UCSD-AML1 (cell line): ENCODE results near the gene RIPK4.

Experiments used
- DNase-seq: peaks from one replicate; lab custom pipeline; 2025; ENCODE audit not compliant: unreplicated experiment; lab: John Stamatoyannopoulos, UW

Gene RIPK4

DNA sequence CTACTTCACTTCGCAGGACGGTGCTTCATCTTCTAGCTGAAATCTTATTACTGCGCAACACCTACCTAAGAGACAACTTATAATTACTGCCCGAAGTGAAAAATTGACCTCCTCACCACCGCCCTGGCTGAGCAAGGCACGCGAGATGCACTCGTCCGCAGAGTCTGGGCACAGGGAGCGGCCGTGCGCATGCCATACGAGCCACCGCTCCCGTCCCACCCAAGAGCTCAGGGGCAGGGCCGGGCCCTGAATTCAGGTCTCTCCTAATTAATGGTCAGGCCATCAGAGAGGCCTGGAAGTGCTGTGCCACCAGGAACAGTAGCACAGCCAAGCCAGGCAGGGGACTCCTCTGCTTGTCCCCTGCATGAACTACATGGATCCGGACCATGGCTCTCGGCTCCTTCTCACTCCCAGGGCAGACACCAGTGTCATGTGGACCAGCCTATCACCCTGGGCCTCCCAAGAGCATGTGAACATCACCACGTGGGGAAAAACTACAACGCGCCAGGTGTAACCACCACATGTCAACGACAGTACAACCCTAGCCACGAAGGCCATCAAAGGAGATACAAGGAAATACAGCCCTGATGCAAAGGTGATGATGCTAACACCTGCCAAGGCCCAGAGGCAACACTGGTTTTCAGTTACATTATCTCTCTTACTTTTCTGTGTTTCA is 11.5 kb downstream of the RIPK4 start:
- DNase-seq, result no peak

DNA sequence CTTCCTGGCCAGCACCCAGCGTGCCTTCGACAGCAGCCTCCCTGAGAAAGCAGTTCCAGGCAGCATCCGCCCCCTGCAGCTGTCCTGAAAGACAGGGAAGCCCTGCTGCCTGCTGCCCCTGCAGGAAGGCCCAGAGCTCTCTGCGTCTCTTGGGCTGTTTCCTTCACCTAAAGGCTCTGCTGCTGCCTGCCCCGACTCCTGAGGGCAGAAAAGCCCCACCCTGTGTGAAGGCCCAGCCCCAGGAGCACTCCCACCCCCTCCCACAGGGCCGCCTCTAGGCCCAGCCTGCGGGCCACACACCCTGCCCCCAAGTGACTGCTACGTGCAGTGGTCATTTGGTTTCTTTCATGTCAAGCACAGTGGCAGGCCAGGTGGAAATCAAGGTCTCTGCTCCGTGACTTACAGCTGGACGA is 12.4 kb downstream of the RIPK4 start:
- DNase-seq, result no peak

- no peak for DNase-seq
These were observed 13.6 kb downstream of the RIPK4 start for GRCh38 chr21:41753006-41753898.

GRCh38 chr21:41752231-41752681 is 14.6 kb downstream of the RIPK4 start:
- DNase-seq, result no peak

- no peak for DNase-seq
These were observed 15.2 kb downstream of the RIPK4 start for GRCh38 chr21:41751611-41752011.

- no peak for DNase-seq
These were observed 16.2 kb downstream of the RIPK4 start for GRCh38 chr21:41750532-41751151.

DNA sequence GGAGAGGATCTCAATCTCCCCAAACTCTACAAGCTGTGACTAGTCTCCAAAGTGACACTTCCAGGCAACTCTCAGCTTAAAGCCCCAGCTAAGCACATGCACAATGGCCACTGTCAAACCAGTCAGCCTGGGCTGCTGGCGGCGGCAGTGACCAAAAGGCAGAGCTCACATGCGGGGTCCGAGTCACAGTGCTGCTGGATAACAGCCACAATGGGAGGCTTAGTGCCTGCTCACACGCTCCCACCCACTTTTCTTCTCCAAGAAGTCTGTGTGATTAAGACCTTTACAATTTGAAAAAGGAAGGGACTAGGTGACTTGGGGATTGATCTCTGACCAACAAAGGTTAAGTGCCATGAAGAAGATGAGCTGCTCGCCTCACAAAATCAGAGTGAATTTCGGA is 16.8 kb downstream of the RIPK4 start:
- no peak for DNase-seq

DNA sequence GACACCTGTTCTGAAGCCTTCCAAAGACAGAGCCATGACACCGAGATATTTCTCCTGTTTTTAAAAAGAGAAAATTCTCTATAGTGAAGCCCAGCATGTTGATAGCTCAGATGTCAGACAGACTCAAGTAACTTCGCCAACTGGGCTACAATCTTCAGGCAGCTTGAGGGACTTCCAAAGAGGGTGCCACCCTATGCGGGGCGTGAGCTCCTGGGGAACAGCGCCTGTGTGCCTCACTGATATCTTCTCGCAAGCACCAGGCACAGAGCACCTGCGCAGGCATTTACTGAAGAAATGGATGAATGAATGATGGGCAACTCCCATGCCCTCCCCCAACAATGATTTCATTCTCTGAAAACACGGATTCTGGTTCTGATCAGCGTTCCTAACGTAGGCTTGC is 17.6 kb downstream of the RIPK4 start:
- no peak for DNase-seq

DNA sequence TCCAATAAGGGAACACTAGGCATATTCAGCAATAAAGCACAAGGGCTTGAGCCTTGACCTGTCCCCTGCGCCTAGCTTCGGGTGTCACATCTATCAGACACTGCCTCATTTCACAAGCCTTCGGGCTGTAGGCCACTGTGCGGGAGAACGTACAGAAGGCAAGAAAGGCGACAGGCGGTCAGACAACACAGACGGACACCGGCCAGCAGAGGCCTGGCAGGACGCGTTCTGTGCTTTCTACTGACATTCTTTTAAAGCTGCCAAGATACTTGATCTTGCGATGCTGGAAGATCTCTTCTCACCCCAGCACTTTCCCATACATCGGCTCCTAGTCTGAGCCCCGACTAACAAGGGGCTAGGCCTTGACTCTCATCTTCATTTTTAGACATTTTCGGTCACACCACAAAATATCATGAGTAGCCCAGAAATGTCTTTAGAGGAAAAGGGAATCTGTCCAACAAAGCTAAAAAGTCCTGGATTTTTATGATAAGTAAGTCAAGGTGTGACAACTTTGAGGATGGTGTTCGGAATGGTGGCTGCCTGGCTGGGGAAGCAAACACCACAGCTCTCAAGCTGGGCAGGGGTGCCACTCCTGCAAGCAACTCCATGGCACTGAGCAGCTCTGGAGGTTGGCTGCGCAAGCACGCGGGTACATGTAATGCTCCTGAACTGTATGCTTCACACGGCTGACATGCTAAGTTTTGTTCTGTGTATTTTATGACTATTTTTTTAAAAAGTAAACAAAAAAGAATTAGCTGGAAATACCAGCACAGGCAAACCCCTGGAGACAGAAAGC is 18.7 kb downstream of the RIPK4 start:
- no peak for DNase-seq

DNA sequence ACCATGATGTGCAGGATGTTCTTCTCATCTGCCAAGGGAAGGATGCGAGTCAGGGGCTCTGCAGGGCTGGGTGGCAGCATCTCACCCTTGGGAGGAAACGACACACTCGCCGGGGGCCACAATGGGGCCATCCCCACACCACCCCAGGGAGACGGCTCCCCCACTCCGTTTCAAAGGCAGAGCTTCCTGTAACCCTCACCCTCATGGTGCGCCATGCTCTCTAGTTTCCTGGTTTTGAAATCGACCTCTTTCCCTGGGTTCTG is 20.2 kb downstream of the RIPK4 start:
- DNase-seq, result no peak

DNA sequence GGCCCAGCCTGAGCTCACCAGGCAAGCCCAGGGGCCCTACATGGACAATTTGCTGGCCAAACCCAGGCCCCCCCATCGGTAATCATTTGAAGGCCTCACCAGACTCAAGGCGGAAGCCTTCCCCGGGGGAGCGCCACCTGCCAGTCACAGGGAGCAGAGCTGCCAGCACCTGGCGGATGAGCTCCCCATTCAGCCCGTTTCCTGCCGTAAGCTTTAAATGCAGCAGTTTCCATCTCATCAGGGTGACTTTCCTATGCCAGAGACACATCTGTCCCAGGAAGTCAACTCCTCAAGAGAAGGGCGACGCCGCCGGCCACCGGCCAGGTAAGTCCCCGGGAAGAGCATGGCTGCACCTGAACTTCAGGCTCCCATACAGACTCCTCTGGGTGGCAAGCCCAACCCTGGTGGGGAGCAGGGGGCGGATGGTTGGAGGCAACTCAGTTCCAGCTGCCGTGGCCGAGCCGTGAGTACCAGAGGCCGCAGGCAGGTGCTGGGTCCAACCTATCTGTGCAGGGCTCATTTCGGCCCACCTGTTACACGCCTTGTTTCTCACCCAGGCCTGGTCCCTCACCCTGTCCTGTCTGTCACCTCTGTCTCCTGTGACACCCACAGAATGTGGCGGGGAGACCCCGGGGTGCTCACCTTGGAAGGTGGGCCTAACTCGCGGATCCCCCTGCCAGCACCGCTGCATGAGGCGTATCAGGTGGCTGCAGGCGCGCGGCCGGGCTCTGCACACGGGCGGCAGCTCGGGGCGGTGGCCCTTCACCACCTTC is 20.7 kb downstream of the RIPK4 start:
- DNase-seq, result no peak

DNA sequence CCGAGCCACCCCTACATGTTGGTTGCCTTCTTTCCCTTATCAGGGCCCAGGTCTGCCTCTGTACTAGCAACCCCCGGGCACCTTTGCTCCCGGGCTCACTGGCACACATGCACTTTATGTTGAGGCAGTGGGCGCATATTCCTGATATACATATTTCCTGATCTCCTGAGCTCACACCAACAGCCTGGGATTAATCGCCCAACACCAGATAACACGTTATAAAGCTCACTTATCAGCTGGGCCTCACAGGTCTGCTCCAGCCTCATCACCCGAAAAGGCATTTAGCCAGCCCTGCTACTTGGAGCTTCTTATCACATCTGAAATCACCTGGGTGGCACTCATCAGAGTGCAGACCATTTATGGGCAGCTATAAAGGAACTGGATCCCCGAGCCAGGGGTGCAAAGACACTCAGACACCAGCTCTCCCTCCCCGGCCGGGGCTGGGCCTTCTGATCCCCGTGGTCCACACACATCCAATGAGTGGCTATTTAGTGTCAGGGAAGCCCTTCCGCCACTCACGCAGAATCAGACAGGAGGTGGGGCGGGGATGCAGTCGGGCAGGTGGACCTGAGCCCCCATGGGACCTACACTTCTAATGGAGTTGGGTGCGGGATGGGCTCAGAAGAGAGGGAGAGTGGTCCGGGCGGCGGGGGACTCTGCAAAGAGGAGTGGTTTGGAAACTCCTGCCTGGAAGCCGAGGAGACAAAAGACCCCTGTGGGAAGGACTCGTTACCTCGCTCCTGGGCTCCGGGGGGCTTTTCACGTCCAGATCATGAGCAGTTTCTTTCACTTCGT is 21.6 kb downstream of the RIPK4 start:
- no peak for DNase-seq

DNA sequence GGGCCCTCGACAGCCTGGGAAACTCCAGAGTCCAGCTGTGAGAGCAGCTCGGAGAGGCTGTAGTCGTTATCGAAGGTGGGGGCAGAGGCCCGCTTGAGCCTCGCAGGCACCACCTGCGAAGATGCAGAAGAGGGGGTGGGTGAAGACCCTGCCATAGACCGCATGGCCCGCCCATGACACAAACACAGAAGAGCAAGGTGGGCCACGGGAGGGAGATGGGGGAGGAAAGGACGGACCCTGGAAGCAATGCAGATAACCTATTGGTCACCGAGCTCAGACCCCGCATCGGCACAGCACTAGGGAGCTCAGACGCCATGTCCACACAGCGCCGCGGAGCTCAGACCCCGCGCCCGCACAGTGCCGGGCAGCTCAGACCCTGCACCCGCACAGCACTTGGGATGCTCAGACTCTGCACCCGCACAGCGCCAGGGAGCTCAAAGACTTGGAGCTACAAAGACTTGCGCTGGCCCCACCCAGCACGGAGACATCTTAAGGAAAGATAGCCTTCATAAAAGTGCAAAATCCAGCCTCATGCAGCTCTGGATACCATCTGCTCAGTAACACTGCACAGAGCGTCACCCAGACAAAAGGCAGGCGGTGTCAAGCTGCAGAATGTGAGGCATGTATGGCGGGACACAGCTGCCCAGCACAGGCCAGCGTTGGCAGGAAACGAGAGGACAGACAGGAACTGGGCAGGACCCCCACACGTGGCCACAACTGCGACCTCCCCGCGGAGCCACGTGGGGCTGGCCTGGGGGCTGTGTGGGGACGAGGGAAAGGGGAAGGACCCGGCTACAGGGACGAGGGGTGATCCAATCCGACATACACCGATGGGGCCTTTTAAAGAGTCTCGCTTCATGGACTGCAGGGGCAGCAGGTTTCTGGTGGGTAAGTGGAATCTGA is 22.6 kb downstream of the RIPK4 start:
- no peak for DNase-seq

DNA sequence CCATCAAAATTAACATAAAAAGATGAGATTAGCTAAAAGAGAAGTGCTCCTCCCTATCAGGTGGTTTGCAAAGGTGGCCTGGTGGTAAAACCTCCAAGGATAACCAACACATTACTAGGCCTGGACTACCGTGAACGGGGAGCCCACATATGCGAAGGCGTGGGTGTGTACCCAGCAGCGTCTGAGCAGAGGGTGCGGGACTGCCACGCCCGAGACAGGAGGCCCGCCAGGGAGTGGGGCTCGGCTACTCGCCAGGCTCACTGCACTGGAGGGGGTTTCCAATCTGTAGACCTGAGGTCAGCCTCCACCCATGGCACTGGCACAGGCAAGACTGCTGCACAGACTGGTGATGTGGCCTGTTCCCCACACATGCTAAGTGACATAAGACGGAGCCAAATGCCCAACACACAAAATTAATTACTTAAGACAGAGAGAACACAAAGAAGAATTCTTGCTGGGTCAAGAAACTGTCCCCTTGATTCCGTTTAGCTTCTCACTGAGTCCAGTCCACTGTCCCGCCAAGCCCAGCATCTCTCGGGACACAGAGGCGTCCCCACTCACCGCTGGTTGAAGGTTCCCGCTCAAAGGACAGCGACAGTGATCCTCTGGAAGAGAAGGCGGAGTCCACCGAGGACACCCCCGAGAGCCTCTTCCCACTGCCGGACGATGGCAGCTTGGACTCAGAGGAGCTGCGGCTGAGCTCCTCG is 23.4 kb downstream of the RIPK4 start:
- DNase-seq, result no peak

DNA sequence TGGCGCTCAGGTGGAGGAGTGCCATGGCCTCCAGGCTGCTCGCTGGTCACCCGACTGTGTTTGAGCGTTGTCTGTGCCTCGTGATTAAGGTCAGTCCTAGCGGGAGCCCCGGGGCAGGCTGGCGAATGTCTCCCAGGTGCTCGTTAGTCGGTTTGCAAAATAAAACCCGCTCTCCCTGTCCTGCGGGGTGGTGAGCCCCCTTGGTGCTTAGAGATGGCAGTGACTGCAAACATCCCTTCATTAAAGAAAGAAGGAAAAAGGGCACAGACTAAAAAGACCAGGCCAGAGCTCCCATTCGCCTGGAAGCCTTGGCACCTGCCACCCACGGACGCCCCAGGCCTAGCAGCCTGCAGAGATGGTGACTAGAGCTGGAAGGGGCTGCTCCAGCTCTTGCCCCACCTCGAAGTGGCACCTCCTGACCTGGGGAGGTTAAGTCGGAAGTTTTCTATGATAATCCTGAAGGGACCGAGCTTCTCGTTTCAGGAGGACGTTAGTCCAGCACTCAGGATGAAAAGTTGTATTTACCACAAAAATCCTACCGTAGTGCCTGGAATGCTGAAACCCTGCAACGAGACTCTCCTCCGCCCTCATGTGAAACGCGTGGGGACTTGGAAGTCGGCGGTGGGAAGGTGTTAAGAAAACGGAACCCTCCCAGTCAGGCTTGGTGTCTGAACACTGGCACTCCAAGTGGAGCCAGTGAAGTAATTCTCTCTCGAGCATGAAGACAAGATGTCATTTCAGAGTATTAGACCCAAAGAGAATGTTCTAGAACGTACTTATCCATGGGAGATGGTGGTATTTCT is 24.6 kb downstream of the RIPK4 start:
- no peak for DNase-seq

GRCh38 chr21:41741253-41742072 is 25.4 kb downstream of the RIPK4 start:
- no peak for DNase-seq
